Measurements from ENCODE around the gene CACNG4. TPM values are rescaled to one million over a fixed set of nuclear protein-coding genes. Genes with fewer than 3 reads are reported as not detected.

The CACNG4 gene
- total RNA-seq, 1 donor from 2014 or later: 0.34 TPM

DNA sequence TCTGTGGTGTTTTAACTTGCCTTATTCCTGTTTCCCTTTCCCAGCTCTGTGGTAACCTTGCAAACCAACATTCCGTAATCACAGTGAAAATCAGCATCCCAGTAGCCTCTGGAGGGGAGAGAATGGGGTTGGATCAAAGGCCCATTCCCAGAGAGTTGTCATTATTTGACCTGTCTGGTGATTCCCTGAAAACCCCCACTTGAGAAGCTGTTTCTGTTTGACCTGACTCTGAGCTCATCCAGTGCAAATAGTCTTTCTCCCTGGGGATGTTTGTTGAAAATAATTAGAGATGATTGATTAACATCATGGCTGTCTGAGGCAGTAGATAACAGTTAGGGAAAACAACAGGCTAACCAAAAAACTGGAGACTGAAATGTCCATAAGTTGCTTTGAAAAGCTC lies 82.9 kb downstream of the CACNG4 start:
- H3K4me1 Mint-ChIP-seq: peaks cover 3% of the 10 kb centered on the region
- Histone ChIP-seq H3K27ac (no peak overlapping the region), H3K4me1 (no peaks in the 10 kb centered on the region), H3K36me3 (no peaks in the 10 kb centered on the region), H3K9ac (no peak overlapping the region), H3K79me2 (ENCODE audit: low read depth) (no peaks in the 10 kb centered on the region), H3K4me3 (no peak overlapping the region), H4K20me1 (ENCODE audit: low read depth) (no peaks in the 10 kb centered on the region), H3F3A (ENCODE audit: low read depth) (no peaks in the 10 kb centered on the region), H3K4me2 (no peak overlapping the region), H3K27me3 (no peaks in the 10 kb centered on the region), H2AFZ (replicated peaks) (no peak overlapping the region), H3K9me3 (ENCODE audit: low read depth) (peaks cover 5% of the 10 kb centered on the region)
- H3K4me3 Mint-ChIP-seq: no peak overlapping the region
- no peak for DNase-seq (ENCODE audit: low spot score)
- H3K27me3 Mint-ChIP-seq (ENCODE audit: insufficient read depth, low read depth): peaks cover 6% of the 10 kb centered on the region
- H3K36me3 Mint-ChIP-seq: no peaks in the 10 kb centered on the region
- peaks cover 26% of the 10 kb centered on the region for H3K9me3 Mint-ChIP-seq
- H3K27ac Mint-ChIP-seq: no peak overlapping the region
- TF ChIP-seq EZH2 (IDR thresholded peaks at IDR 0.05): no peak

DNA sequence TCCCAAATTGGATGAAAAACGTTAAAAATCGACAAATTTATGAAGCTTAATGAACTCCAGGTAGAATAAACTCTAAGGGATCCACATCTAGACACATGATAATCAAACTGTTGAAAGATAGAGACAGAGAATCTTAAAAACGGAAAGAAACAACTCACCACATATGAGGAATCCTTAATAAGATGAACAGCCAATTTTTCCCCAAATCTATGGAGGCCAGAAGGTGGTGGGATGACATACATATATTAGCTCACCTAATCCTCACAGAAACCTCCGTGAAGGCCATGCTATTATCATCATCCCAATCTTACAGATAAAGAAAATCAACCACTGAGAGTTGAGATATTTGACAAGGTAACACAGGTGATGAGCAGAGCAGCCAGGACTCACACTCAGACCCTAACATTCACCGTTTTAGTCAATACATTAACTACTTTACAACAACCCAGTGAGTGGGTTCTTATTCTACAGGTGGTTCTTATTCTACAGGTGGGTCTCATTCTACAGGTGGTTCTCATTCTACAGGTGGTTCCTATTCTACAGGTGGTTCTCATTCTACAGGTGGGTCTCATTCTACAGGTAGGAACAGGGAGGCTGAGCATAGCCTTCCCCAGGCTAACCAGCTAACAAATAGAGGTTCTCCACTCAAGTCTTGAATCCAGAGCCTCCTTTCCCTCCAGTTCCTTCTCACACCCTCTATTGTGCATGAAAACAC lies 84.7 kb downstream of the CACNG4 start:
- Histone ChIP-seq H2AFZ (replicated peaks) (no peak overlapping the region), H3K36me3 (no peaks in the 10 kb centered on the region), H3K4me2 (no peak overlapping the region), H3K4me3 (no peak overlapping the region), H3K4me1 (no peaks in the 10 kb centered on the region), H3K9ac (no peak overlapping the region), H3K27me3 (no peaks in the 10 kb centered on the region), H3F3A (ENCODE audit: low read depth) (no peaks in the 10 kb centered on the region), H3K27ac (no peak overlapping the region), H4K20me1 (ENCODE audit: low read depth) (no peaks in the 10 kb centered on the region), H3K79me2 (ENCODE audit: low read depth) (no peaks in the 10 kb centered on the region), H3K9me3 (ENCODE audit: low read depth) (peaks cover 5% of the 10 kb centered on the region)
- Mint-ChIP-seq H3K36me3 (no peaks in the 10 kb centered on the region), H3K4me1 (no peaks in the 10 kb centered on the region), H3K9me3 (peaks cover 26% of the 10 kb centered on the region), H3K4me3 (no peak overlapping the region), H3K27me3 (ENCODE audit: insufficient read depth, low read depth) (peaks cover 6% of the 10 kb centered on the region), H3K27ac (no peak overlapping the region)
- TF ChIP-seq CTCF (IDR thresholded peaks at IDR 0.05) (no peak), EZH2phosphoT487 (IDR thresholded peaks at IDR 0.05) (no peak), EZH2 (IDR thresholded peaks at IDR 0.05) (no peak)
- no peak for DNase-seq (ENCODE audit: low spot score)

DNA sequence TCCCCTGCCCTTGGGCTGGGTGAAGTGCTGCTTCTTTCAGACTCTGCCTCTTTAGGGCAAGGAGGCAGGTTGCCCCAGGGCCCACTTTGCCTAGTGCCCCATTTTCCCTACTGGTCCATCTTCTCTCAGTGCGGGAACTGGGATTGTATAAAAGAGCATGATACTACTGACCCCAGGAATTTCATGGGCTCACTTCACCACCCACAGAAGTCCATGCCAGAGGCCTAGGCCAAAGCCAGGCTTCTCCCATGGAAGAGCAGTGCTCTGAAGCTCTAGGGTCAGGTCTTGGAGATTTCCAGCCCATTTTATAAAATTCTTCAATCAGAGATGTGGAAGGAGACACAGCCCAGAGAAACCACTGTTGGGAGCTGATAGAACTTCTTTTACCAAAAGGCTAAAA lies 85.6 kb downstream of the CACNG4 start:
- Mint-ChIP-seq H3K4me1 (peaks cover 5% of the 10 kb centered on the region), H3K27ac (no peak overlapping the region), H3K9me3 (peaks cover 26% of the 10 kb centered on the region), H3K27me3 (ENCODE audit: insufficient read depth, low read depth) (peaks cover 6% of the 10 kb centered on the region), H3K36me3 (no peaks in the 10 kb centered on the region), H3K4me3 (no peak overlapping the region)
- H3K27me3 ChIP-seq: no peaks in the 10 kb centered on the region
- no peak overlapping the region for H2AFZ ChIP-seq (replicated peaks)
- H3K4me3 ChIP-seq: no peak overlapping the region
- no peaks in the 10 kb centered on the region for H3F3A ChIP-seq (ENCODE audit: low read depth)
- no peaks in the 10 kb centered on the region for H3K36me3 ChIP-seq
- no peaks in the 10 kb centered on the region for H4K20me1 ChIP-seq (ENCODE audit: low read depth)
- H3K9ac ChIP-seq: no peak overlapping the region
- no peak overlapping the region for H3K27ac ChIP-seq
- DNase-seq (ENCODE audit: low spot score): no peak
- peaks cover 5% of the 10 kb centered on the region for H3K9me3 ChIP-seq (ENCODE audit: low read depth)
- no peak for TF ChIP-seq EZH2phosphoT487 (IDR thresholded peaks at IDR 0.05)
- no peak for TF ChIP-seq EZH2 (IDR thresholded peaks at IDR 0.05)
- no peak for TF ChIP-seq CTCF (IDR thresholded peaks at IDR 0.05)
- H3K79me2 ChIP-seq (ENCODE audit: low read depth): no peaks in the 10 kb centered on the region
- no peaks in the 10 kb centered on the region for H3K4me1 ChIP-seq
- no peak overlapping the region for H3K4me2 ChIP-seq

- H3K4me2 ChIP-seq: no peak overlapping the region
- H3K27me3 ChIP-seq: no peaks in the 10 kb centered on the region
- H3K27ac ChIP-seq: no peak overlapping the region
- no peaks in the 10 kb centered on the region for H3F3A ChIP-seq (ENCODE audit: low read depth)
- no peak overlapping the region for H3K27ac Mint-ChIP-seq
- no peaks in the 10 kb centered on the region for H3K79me2 ChIP-seq (ENCODE audit: low read depth)
- no peak overlapping the region for H3K4me3 Mint-ChIP-seq
- no peak overlapping the region for H3K9ac ChIP-seq
- peaks cover 6% of the 10 kb centered on the region for H3K27me3 Mint-ChIP-seq (ENCODE audit: insufficient read depth, low read depth)
- DNase-seq (ENCODE audit: low spot score): no peak
- no peak overlapping the region for H2AFZ ChIP-seq (replicated peaks)
- H3K36me3 ChIP-seq: no peaks in the 10 kb centered on the region
- peaks cover 26% of the 10 kb centered on the region for H3K9me3 Mint-ChIP-seq
- H4K20me1 ChIP-seq (ENCODE audit: low read depth): no peaks in the 10 kb centered on the region
- no peak overlapping the region for H3K4me3 ChIP-seq
- H3K4me1 ChIP-seq: no peaks in the 10 kb centered on the region
- H3K36me3 Mint-ChIP-seq: no peaks in the 10 kb centered on the region
- TF ChIP-seq EZH2phosphoT487 (IDR thresholded peaks at IDR 0.05): no peak
- TF ChIP-seq CTCF (IDR thresholded peaks at IDR 0.05): no peak
- no peak for TF ChIP-seq EZH2 (IDR thresholded peaks at IDR 0.05)
- peaks cover 5% of the 10 kb centered on the region for H3K9me3 ChIP-seq (ENCODE audit: low read depth)
- H3K4me1 Mint-ChIP-seq: peaks cover 5% of the 10 kb centered on the region
These were observed 86.1 kb downstream of the CACNG4 start for GRCh38 chr17:67050471-67051154.
